H1 (cell line): ENCODE measurements around the gene CEP128. TPM values are rescaled to one million over a fixed set of nuclear protein-coding genes. Genes with fewer than 3 reads are reported as not detected.

Experiments used
- CBX5 ChIP-seq: fragments of 300-800, 300-1000 bp; sonication (generic); IDR thresholded peaks from 2 replicates; pipeline ENCODE4 v1.7.1; 2016; ENCODE audit warnings: antibody characterized with exemption, low read length, low read depth
- JUN ChIP-seq: IDR thresholded peaks from 2 replicates; pipeline ENCODE4 v1.6.1; 2011; ENCODE audit warnings: low read depth, mild to moderate bottlenecking, improper control_type of control experiment, low read length
- NANOG ChIP-seq: IDR thresholded peaks from 2 replicates; pipeline ENCODE4 v1.6.1; 2011; ENCODE audit warnings: low read length, low read depth, mild to moderate bottlenecking, inconsistent platforms; ENCODE audit not compliant: insufficient read depth, poor library complexity, severe bottlenecking
- RFX5 ChIP-seq: IDR thresholded peaks from 2 replicates; pipeline ENCODE4 v1.6.1; 2011; ENCODE audit warnings: low read depth, low read length, improper control_type of control experiment, borderline replicate concordance
- SIX5 ChIP-seq: IDR thresholded peaks from 2 replicates; pipeline ENCODE4 v1.6.1; 2011; ENCODE audit warnings: mild to moderate bottlenecking, low read depth, low read length
- TAF1 ChIP-seq: IDR thresholded peaks from 2 replicates; pipeline ENCODE4 v1.6.1; 2011; ENCODE audit warnings: mild to moderate bottlenecking, low read depth, low read length
- polyA plus RNA-seq, 7 experiments: library from polyadenylated mRNA; depleted of rRNA in 3 of 7; stranded (reverse) in 5 of 7; unstranded in 2 of 7; fragments of >200 nt in 5 of 7; fragments of 200-250 nt in 2 of 7; gene quantifications; 1 replicate in 5 of 7; 2 replicates in 1 of 7; 4 replicates in 1 of 7; pipeline versions ENCODE4 v1.2.1 to v1.2.3, GENCODE V29; 2011 to 2013; ENCODE audit warnings: missing spikeins in 2 of 7, mixed read lengths in 2 of 7
- total RNA-seq: library from RNA; stranded (reverse); fragmentation: NEBNext Ultra II Directional; extraction: Animal tissue kit (Norgen Biotek cat#: 25700); gene quantifications from 2 replicates; pipeline ENCODE4 v1.2.1, GENCODE V29; 2021

The CEP128 gene
- total and polyA plus RNA-seq, 2 of the 8 experiments (the other 6 are each of a cell fraction or from before 2014, with no cell fraction given), result 1.9 to 17.0 TPM

DNA sequence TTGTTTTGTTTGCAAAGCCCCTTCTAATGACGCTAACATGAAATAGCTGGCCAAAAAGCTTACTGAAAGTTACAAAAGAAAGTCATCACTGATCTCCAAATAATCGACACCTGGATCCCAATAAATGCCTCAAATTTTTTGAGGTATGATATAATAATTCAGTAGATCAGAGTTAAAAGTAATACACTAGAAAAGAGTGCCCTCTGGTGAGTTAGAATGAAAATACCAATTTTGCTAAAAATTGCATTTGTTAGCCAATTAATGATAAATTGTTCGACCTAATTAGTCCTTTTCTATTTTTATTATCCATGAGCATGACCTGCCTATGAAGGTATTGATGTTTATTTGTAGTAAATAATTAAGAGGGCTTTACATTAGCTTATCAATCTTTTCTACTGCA is 78.6 kb downstream of the CEP128 start (continued):
- TF ChIP-seq CBX5 (no peak), TAF1 (no peak), NANOG (no peak), RFX5 (no peak), SIX5 (no peak), JUN (no peak)
